ENCODE measurements around the gene VSIG10L2.

GRCh38 chr11:125939081-125939521 lies 6.7 kb upstream of the VSIG10L2 start:
- TF ChIP-seq CTCF (conservative IDR thresholded peaks at IDR 0.05), result no peak
- TF ChIP-seq ZFX (IDR thresholded peaks at IDR 0.05), result no peak
